GM18519 (cell line): Measurements from ENCODE around the gene WFDC2.

ENCODE experiments used
- ATAC-seq: cut with Tn5 transposase; IDR thresholded peaks from one replicate; pipeline ENCODE4 v1.9.1; 2021; ENCODE audit warnings: mild to moderate bottlenecking, moderate library complexity; ENCODE audit not compliant: unreplicated experiment, low FRiP score

Gene WFDC2

DNA sequence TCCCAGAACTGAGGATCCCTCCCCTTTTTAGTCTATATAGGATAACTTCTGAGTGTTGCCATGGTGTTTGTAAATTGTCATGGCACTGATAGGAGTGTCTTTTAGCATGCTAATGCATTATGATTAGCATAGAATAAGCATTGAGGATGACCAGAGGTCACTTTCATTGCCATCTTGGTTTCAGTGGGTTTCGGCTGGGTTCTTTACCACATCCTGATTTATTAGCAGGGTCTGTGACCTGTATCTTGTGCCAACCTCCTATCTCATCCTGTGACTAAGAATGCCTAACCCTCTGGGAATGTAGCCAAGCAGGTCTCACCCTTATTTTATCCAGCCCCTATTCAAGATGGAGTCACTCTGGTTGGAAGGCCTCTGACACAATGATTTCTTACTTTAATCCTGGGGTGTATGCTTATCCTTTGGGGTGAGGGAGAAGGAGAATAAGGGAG lies 19.6 kb downstream of the WFDC2 start:
- ATAC-seq: no peak

- no peak for ATAC-seq
These were observed 26.0 kb downstream of the WFDC2 start for GRCh38 chr20:45495501-45495941.

DNA sequence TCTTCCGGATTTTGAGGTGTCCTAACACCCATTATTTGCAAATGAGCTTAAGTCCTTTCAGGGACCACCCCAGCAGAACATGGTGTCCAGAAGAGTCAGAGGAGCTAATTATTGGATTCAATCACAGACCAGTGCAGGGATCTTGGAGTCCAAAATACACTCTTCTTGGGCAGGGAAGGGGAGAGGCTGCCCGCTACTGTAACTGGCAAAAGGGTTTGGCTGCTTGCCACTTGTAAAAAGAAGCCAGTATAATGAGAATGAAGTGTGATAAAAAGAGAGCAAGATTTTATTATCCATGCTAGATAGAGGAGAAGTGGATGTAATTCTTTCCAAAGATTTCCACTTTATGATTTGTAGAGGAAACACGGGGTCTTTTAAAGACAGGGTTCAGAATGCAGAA lies 26.6 kb downstream of the WFDC2 start:
- ATAC-seq: no peak

DNA sequence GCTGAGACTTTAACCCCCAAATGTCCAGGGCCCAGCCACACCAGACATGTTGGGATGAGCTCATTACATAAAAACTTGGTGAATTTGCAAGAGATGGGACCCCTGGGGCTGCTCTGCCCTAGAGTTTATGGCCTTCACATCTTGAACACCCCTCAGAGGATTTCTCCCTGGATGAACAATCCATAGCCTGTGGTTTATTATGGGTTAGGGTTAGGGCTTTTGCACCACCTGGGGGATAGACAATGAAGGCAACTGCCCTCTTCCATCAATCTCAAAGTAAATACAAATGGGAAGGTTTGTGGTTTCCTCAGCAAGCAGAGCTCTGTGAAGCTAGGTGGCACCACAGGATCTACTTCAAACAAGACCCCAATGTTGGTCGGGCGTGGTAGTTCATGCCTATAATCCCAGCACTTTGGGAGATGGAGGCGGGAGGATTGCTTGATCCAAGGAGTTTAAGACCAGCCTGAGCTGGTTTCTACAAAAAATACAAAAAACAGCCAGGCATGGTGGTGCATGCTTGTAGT lies 28.5 kb downstream of the WFDC2 start:
- no peak for ATAC-seq

DNA sequence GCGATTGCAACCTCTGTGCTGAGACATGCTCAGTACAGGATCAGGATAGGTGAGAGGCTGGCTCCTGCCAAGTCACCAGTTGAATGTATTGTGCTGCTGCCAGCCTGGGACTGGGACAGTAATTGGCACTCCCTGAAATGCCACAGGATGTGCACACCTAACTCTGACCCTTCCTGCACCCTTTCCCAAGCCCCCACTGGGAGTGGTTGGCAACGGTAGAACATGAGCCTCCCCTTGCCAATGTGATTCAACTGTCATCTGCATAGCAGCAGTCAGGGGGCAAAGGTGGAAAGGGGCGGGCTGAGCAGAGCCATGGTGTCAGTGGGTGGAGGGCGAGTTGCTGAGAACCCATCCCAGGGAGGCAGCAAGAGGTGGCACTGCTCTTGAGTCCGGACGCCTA lies 30.5 kb downstream of the WFDC2 start:
- no peak for ATAC-seq

DNA sequence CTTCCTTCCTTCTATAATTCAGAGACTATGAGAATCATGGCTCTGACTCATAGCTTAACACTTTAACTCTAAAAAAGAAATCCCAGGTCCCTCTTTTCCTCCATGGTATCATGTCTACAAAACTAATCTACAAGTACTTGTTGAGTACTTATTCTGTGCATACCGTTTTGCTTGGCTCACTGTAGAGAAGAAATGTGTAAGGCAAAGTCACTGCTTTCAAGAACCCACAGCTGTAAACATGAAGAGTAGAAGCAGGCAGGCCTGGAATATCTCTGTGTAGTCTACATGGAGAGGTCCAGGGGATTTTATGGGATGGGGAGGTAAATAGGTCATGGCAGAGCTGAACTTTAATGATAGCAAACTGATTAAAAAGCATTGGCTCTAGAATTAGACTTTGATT lies 32.0 kb downstream of the WFDC2 start:
- no peak for ATAC-seq

GRCh38 chr20:45502561-45502960 lies 33.0 kb downstream of the WFDC2 start:
- no peak for ATAC-seq

GRCh38 chr20:45503403-45503802 lies 33.9 kb downstream of the WFDC2 start:
- no peak for ATAC-seq

DNA sequence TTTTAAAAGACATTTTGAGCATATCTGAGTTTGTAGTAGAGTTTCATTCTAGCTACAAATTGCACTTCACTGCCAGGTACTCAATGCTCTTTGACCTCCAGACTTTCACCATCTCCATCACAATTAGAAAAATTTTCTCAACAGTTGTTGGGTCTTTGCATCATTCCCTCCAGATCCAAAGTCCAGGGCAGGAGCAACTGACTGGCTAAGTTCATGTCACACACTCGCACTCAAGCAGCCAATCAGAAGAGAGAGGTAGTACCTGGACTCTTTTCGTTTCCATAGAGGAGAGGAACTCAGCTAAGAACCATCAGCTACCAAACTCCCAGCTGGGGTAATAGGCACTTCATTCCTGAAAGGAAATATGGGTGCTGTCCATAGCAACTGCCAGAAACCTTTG lies 36.8 kb downstream of the WFDC2 start:
- ATAC-seq: no peak

DNA sequence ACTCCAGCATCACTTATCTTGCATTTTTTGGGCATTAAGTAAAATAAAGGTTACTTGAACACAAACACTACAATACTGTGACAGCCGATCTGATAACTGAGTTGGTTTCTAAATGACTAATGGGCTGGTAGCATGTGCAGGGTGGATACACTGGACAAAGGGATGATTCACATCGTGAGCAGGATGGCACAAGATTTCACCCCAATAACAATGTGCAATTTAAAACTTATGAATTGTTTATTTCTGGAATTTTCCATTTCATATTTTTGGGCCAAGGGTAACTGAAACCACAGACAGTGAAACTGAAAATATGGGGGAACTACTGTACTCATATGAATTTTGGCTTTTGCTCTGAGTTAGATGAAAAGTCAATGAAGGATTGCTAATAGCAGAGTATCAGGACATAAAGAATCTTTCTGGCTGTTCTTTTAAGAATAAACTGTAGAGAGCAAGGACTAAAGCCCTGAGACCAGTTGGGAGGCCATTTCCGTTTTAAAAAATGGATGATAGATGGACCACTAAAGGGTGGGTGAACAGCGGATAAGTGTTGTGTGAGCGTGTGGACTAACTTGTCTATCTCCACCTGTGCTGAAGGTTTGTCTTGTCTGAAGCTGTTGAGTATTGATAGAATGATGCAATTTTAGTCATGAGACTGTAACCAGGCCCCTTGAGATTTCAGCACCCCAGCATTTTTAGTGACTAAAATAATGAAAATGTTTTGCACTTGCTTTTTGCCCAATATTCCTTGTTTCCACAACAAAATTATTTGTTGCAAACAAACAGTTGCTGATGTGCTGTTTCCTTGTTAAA lies 37.7 kb downstream of the WFDC2 start:
- no peak for ATAC-seq

GRCh38 chr20:45508068-45508886 lies 38.7 kb downstream of the WFDC2 start:
- no peak for ATAC-seq

DNA sequence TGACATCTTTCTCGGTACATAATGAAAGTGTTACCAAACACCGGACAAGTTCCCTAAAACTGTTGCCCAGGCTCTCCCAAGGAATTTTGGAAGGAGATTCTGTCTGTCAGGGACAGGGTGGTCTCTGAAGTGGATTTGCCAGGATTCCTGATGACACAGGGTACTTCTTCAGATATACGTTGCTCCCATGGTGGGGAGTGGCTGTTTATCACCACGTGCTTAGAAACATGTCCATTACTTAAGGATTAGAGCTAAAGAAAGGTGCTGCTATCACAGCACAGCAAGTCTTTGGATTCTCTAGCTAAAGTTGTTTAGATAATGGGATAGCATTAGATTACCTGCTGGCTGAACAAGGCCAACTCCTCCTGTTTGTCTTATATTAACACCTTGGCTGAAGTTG lies 39.5 kb downstream of the WFDC2 start:
- ATAC-seq: no peak

DNA sequence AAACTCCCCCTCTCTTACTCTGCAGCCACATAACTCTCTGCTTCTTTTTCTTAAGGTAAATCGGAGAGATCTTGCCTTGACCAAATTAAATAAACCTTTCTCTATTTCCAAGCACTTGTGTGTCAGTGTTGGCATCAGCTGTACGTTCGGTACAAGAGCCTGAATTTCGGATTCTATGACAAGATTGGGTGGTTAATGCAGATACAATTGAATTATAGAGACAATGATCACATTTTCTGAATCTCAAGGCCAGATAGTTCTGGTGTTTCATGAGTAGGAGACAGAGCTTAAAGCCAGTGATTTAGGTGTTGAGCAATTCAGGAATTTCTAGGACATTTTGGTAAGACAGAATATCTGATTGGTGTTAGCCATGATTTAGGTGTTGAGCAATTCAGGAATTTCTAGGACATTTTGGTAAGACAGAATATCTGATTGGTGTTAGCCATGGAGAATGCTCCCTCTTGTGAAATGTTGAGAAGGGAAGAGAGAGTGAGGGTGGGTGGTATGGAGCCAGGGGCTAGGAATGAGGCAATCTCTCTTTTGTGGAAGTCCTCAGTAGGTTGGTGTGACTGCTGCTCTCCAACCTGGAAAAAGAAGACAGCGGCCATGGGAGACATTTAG lies 40.8 kb downstream of the WFDC2 start:
- no peak for ATAC-seq

DNA sequence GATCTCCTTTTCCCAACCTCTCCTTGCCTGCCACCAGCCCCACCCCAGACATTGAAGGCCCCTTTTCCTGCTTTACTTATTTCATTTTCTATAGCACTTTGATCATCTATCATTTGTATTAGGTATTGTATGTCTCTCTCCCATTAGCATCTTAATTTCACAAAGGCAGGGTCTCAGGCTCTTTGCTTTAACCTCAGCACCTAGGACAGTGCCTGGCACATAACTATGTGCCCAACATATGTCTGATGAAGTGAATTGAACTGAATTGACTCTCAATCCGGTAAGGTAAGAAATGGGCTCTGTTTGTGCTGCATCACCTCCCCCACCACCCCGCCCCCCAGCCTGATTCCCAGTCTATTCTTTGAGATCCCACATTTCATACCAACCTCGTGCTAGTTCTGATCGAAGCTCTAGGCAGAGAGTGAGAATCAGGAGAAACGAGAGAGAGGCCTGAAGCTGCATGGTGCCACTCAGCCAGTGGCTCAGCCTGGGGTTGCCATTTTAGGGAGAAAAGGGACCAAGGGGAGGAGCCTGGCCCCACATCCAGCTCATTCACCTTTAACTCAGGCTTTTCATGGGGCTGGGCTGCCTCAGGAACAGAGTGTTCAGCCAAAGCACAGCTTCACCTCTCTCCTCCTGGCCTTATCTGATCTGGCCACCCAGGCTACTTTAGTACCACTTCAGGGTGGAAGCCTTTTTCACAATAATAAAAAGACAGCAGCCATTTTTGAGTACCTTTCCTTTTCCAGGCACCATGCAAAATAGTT lies 45.8 kb downstream of the WFDC2 start, which contains the start of gene SPINT3:
Gene SPINT3 (minus strand): TSS at position 476 of the 767 bp plus-strand sequence. CDS start 14 bp downstream, at position 462.
- no peak for ATAC-seq

- ATAC-seq: no peak
These were observed 48.7 kb downstream of the WFDC2 start for GRCh38 chr20:45518282-45518681.

GRCh38 chr20:45523821-45524220 lies 54.3 kb downstream of the WFDC2 start:
- no peak for ATAC-seq

DNA sequence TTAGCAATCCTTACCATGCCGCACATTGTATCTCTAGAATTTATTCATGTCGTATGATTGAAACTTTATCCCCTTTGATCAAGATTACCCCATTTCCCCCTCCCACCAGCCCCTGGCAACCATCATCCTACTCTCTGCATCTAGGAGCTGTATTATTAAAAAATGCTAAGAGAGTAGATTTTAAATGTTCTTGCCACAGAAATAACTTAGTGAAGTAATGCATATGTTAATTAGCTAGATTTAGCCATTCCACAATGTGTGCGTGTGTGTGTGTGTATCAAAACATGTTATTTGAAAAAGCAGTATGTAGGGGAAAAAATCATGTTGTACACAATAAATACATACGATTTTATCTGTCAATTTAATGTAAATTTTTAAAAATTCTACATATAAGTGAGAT lies 57.7 kb downstream of the WFDC2 start:
- no peak for ATAC-seq
